ENCODE data around the gene DBP. TPM values are rescaled to one million over a fixed set of nuclear protein-coding genes. Genes with fewer than 3 reads are reported as not detected.

DBP gene
- total RNA-seq, 1 experiment from 2014 or later: 12.0 TPM

Other genes with a start within 250 kb of the DBP start
- 207 to 226 TPM (median 223 TPM) in 3 replicates for gene KDELR1, start 245.8 kb downstream of the DBP start, total RNA-seq (2021)
- gene GRIN2D, start 243.7 kb downstream of the DBP start, total RNA-seq (2021): 23.0 to 27.8 TPM (median 25.3 TPM) in 3 replicates
- gene GRWD1, start 191.4 kb downstream of the DBP start, total RNA-seq (2021): 59.8 to 67.2 TPM (median 61.6 TPM) in 3 replicates
- gene KCNJ14, start 181.8 kb downstream of the DBP start, total RNA-seq (2021): 1.1 to 1.4 TPM (median 1.1 TPM) in 3 replicates
- 70.4 to 72.6 TPM (median 71.9 TPM) in 3 replicates for gene CYTH2, start 168.0 kb downstream of the DBP start, total RNA-seq (2021)
- gene LMTK3, start 125.5 kb downstream of the DBP start, total RNA-seq (2021): 15.9 to 19.4 TPM (median 19.1 TPM) in 3 replicates
- 0.96 to 2.1 TPM (median 1.3 TPM) in 3 replicates for gene SULT2B1, start 85.2 kb downstream of the DBP start, total RNA-seq (2021)
- not detected in 3 replicates for gene SPACA4, start 30.6 kb downstream of the DBP start, total RNA-seq (2021)
- 6.6 to 8.8 TPM (median 6.8 TPM) in 3 replicates for gene FAM83E, start 22.3 kb downstream of the DBP start, total RNA-seq (2021)
- 1,712 to 1,987 TPM (median 1,909 TPM) in 3 replicates for gene RPL18, start 18.2 kb downstream of the DBP start, total RNA-seq (2021)
- 46.7 to 64.6 TPM (median 48.4 TPM) in 3 replicates for gene SPHK2, start 17.9 kb downstream of the DBP start, total RNA-seq (2021)
- 41.4 to 53.7 TPM (median 47.5 TPM) in 3 replicates for gene CA11, start 8.8 kb upstream of the DBP start, total RNA-seq (2021)
- 0.28 to 0.39 TPM (median 0.37 TPM) in 3 replicates for gene NTN5, start 35.6 kb upstream of the DBP start, total RNA-seq (2021)
- 5.9 to 6.8 TPM (median 6.5 TPM) in 3 replicates for gene FUT2, start 58.6 kb upstream of the DBP start, total RNA-seq (2021)
- 1.4 to 2.2 TPM (median 1.6 TPM) in 3 replicates for gene MAMSTR, start 82.3 kb upstream of the DBP start, total RNA-seq (2021)
- 4.4 to 5.4 TPM (median 5.2 TPM) in 3 replicates for gene RASIP1, start 103.2 kb upstream of the DBP start, total RNA-seq (2021)
- gene IZUMO1, start 109.5 kb upstream of the DBP start, total RNA-seq (2021): 1.3 to 2.2 TPM (median 1.3 TPM) in 3 replicates
- gene FUT1, start 115.3 kb upstream of the DBP start, total RNA-seq (2021): 9.9 to 11.5 TPM (median 10.1 TPM) in 3 replicates
- 0.21 to 0.44 TPM (median 0.26 TPM) in 3 replicates for gene FGF21, start 118.1 kb upstream of the DBP start, total RNA-seq (2021)
- 38.7 to 48.5 TPM (median 47.7 TPM) in 3 replicates for gene BCAT2, start 173.7 kb upstream of the DBP start, total RNA-seq (2021)
- 11.4 to 18.2 TPM (median 17.0 TPM) in 3 replicates for gene HSD17B14, start 199.1 kb upstream of the DBP start, total RNA-seq (2021)
- gene PLEKHA4, start 231.2 kb upstream of the DBP start, total RNA-seq (2021): 14.8 to 17.7 TPM (median 16.8 TPM) in 3 replicates
- gene PPP1R15A, start 235.0 kb upstream of the DBP start, total RNA-seq (2021): 17.0 to 19.5 TPM (median 17.9 TPM) in 3 replicates

Measured in WTC11 (cell line).